ENCODE results near the gene SLC25A30.
"Not testable (repeated sequence)": the region's sequence is repeated elsewhere in the genome, so short reads cannot be mapped to it uniquely, and the experiment has no call there.

SLC25A30 gene

DNA sequence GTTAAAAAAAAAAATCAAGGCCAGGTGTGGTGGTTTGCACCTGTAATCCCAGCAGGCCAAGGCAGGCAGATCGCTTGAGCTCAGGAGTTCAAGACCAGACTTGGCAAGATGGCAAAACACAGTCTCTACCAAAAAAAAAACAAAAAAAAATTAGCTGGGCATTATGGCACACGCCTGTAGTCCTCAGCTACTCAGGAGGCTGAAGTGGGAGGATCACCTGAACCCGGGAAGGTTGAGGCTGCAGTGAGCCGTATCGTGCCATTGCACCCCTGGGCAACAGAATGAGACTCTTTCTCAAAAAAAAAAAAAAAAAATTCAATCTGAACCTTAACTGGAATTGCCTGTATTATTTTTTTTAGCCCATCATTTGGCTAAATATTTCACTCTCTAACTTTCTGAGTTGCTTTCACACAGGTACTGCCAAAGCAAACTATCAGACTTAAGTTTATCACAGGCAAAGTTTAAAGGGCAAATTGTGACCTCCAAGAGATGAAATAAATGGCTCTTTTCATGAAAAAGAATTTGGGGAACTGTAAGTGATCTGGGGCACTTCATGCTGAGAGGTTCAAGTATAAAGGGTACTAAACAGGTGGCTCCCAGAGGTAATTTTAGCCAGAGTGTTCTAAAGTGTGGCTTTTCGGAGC, 14.7 kb upstream of the SLC25A30 start:
- H3K4me1 ChIP-seq (ENCODE audit: low read length) = no peaks in the 10 kb centered on the region
- no peaks in the 10 kb centered on the region for H3K9me3 ChIP-seq (ENCODE audit: insufficient read depth, low read length)
- no peak overlapping the region for H3K9ac ChIP-seq (ENCODE audit: low read length)
- H3K27ac ChIP-seq (ENCODE audit: low read length) = no peak overlapping the region
- no peaks in the 10 kb centered on the region for H3K79me2 ChIP-seq (ENCODE audit: low read length)
- TF ChIP-seq, protein P1, sequence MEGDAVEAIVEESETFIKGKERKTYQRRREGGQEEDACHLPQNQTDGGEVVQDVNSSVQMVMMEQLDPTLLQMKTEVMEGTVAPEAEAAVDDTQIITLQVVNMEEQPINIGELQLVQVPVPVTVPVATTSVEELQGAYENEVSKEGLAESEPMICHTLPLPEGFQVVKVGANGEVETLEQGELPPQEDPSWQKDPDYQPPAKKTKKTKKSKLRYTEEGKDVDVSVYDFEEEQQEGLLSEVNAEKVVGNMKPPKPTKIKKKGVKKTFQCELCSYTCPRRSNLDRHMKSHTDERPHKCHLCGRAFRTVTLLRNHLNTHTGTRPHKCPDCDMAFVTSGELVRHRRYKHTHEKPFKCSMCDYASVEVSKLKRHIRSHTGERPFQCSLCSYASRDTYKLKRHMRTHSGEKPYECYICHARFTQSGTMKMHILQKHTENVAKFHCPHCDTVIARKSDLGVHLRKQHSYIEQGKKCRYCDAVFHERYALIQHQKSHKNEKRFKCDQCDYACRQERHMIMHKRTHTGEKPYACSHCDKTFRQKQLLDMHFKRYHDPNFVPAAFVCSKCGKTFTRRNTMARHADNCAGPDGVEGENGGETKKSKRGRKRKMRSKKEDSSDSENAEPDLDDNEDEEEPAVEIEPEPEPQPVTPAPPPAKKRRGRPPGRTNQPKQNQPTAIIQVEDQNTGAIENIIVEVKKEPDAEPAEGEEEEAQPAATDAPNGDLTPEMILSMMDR (IDR thresholded peaks at IDR 0.05; ENCODE audit: low read depth, low read length) = no peak
- no peak for TF ChIP-seq EZH2phosphoT487 (IDR thresholded peaks at IDR 0.05; ENCODE audit: low read depth)
- no peak overlapping the region for H3K4me3 ChIP-seq (ENCODE audit: low read length)
- H2AFZ ChIP-seq (ENCODE audit: low read depth, low read length) = no peak overlapping the region
- no peaks in the 10 kb centered on the region for H3K27me3 ChIP-seq (ENCODE audit: low read depth, low read length)
- no peak overlapping the region for H3K4me2 ChIP-seq (ENCODE audit: low read length)
- H3K36me3 ChIP-seq (replicated peaks; ENCODE audit: low read depth, low read length) = no peaks in the 10 kb centered on the region
- no peaks in the 10 kb centered on the region for H4K20me1 ChIP-seq (ENCODE audit: insufficient read depth, low read length)

DNA sequence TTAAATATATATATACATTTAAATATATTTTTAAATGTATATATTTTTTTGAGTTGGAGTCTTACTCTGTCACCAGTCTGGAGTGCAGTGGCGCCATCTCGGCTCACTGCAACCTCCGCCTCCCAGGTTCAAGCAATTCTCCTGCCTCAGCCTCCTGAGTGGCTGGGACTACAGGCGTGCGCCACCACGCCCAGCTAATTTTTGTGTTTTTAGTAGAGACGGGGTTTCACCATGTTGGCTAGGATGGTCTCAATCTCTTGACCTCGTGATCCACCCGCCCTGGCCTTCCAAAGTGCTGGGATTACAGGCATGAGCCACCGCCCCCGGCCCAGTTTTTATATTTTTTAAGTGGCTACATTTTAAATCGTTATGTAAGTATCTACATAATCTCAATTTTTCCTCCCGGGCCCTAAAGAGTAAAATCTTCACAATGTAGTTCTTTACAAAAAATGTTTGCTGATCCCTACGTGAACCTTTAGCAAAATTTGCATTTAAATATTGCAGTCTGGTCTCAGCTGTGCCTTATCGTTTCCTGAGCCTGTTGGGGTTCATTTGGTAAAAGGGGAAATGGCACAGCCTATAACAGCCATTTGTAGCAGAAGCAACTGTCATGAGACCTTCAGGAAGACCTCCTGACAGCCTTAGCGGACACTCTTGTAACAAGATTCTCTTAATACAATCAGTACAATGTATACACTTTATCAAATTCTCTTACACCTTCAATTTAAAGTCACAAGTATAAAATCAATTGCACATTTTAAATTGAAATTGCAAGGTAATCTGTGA, 8.1 kb upstream of the SLC25A30 start:
- H2AFZ ChIP-seq (ENCODE audit: low read depth, low read length); H3K4me2 ChIP-seq (ENCODE audit: low read length); H3K9me3 ChIP-seq (ENCODE audit: insufficient read depth, low read length); H3K79me2 ChIP-seq (ENCODE audit: low read length); H3K36me3 ChIP-seq (replicated peaks; ENCODE audit: low read depth, low read length); H3K27ac ChIP-seq (ENCODE audit: low read length); H3K27me3 ChIP-seq (ENCODE audit: low read depth, low read length); H3K4me1 ChIP-seq (ENCODE audit: low read length); H3K4me3 ChIP-seq (ENCODE audit: low read length); H4K20me1 ChIP-seq (ENCODE audit: insufficient read depth, low read length); H3K9ac ChIP-seq (ENCODE audit: low read length): not testable (repeated sequence)

DNA sequence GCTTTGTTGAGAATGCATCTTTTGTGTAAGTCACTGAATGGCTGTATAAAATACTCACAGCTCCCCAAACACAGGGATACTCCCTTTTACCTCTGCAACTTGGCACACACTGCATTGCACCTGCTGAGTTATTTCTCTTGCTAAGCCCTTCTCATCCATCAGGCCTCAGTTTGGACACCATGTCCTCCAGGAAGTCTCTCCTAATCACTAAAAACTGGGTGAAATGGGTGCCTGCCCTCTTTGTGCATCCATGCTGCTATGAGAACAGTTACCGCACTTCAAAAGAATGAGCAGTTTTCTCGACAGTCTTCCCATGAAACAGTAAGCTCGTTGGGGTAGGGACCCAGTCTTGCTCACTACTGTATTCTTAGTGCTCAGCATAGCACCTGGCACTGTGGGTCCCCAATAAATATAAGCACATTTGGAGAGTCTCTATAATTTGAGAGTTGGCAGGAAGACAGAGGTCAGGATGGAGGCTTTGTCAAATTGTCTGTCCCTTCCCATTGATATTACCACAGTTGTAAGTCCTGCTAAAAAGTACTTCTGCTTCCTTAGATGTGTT, 4.6 kb upstream of the SLC25A30 start:
- Histone ChIP-seq H3K4me2 (ENCODE audit: low read length) (no peak overlapping the region), H3K9ac (ENCODE audit: low read length) (no peak overlapping the region), H3K27me3 (ENCODE audit: low read depth, low read length) (no peaks in the 10 kb centered on the region), H2AFZ (ENCODE audit: low read depth, low read length) (no peak overlapping the region; the same call in 1 of the 2 replicates), H3K4me3 (ENCODE audit: low read length) (no peak overlapping the region), H4K20me1 (ENCODE audit: insufficient read depth, low read length) (no peaks in the 10 kb centered on the region), H3K27ac (ENCODE audit: low read length) (no peak overlapping the region), H3K79me2 (ENCODE audit: low read length) (no peaks in the 10 kb centered on the region), H3K9me3 (ENCODE audit: insufficient read depth, low read length) (no peaks in the 10 kb centered on the region), H3K4me1 (ENCODE audit: low read length) (no peaks in the 10 kb centered on the region), H3K36me3 (replicated peaks; ENCODE audit: low read depth, low read length) (no peaks in the 10 kb centered on the region)
- no peak for TF ChIP-seq EZH2phosphoT487 (IDR thresholded peaks at IDR 0.05; ENCODE audit: low read depth)
- TF ChIP-seq, protein P1 (IDR thresholded peaks at IDR 0.05; ENCODE audit: low read depth, low read length) = no peak

DNA sequence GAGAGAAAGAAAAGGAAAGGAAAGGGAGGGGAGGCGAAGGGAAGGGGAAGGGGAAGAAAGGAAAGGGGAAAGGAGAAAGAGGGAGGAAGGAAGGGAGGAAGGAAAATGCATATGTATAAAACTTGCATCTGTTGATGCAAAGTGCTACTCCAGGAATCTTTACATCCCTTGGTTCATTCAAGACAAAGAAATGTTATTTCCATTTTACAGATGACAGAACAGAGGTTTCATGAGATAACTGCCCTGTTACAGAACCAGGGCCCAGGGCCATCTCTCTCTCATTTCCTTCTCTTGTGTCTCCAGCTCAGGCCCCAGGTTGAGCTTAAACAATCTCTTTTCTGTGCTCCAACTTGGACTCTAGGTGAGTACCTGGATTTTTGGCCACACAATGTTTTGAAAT, 1.8 kb upstream of the SLC25A30 start:
- TF ChIP-seq EZH2phosphoT487 (IDR thresholded peaks at IDR 0.05; ENCODE audit: low read depth) = no peak
- TF ChIP-seq, protein P1 (IDR thresholded peaks at IDR 0.05; ENCODE audit: low read depth, low read length) = no peak
- Histone ChIP-seq H3K4me1 (ENCODE audit: low read length) (peaks cover 4% of the 10 kb centered on the region; the same call in 1 of the 2 replicates), H3K36me3 (replicated peaks; ENCODE audit: low read depth, low read length) (peaks cover 1% of the 10 kb centered on the region), H2AFZ (ENCODE audit: low read depth, low read length) (no peak overlapping the region), H3K9me3 (ENCODE audit: insufficient read depth, low read length) (no peaks in the 10 kb centered on the region), H3K79me2 (ENCODE audit: low read length) (peaks cover 8% of the 10 kb centered on the region), H3K4me3 (ENCODE audit: low read length) (no peak overlapping the region), H3K27me3 (ENCODE audit: low read depth, low read length) (no peaks in the 10 kb centered on the region), H4K20me1 (ENCODE audit: insufficient read depth, low read length) (no peaks in the 10 kb centered on the region), H3K9ac (ENCODE audit: low read length) (no peak overlapping the region), H3K4me2 (ENCODE audit: low read length) (no peak overlapping the region), H3K27ac (ENCODE audit: low read length) (no peak overlapping the region)

DNA sequence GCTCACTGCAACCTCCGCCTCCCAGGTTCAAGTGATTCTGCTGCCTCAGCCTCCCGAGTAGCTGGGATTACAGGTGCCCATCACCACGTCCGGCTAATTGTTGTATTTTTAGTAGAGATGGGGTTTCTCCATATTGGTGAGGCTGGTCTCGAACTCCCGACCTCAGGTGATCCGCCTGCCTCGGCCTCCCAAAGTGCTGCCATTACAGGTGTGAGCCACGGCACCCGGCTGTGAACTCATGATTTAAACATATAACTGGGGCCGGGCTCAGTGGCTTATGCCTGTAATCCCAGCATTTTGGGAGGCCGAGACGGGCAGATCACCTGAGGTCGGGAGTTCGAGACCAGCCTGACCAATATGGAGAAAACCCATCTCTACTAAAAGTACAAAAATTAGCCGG, 1.2 kb upstream of the SLC25A30 start:
- H3K9me3 ChIP-seq (ENCODE audit: insufficient read depth, low read length); H3K4me2 ChIP-seq (ENCODE audit: low read length); H3K36me3 ChIP-seq (replicated peaks; ENCODE audit: low read depth, low read length); H3K4me1 ChIP-seq (ENCODE audit: low read length); H2AFZ ChIP-seq (ENCODE audit: low read depth, low read length); H3K27ac ChIP-seq (ENCODE audit: low read length); H3K9ac ChIP-seq (ENCODE audit: low read length); H3K27me3 ChIP-seq (ENCODE audit: low read depth, low read length); H4K20me1 ChIP-seq (ENCODE audit: insufficient read depth, low read length); H3K4me3 ChIP-seq (ENCODE audit: low read length): not testable (repeated sequence)
- H3K79me2 ChIP-seq (ENCODE audit: low read length) = peaks cover 12% of the 10 kb centered on the region
